ENCODE results near the gene ZNF24.

ZNF24 gene

GRCh38 chr18:35324926-35325655 lies 19.1 kb downstream of the ZNF24 start:
- Histone ChIP-seq H3K9me2 (ENCODE audit: low read depth, low read length) (no peaks in the 10 kb centered on the region), H3K4me1 (ENCODE audit: insufficient read depth, low read length, severe bottlenecking) (no peaks in the 10 kb centered on the region), H3K9me3 (ENCODE audit: low read length) (no peaks in the 10 kb centered on the region), H4K20me1 (ENCODE audit: insufficient read depth, low read length) (no peaks in the 10 kb centered on the region), H3K27me3 (ENCODE audit: insufficient read depth, low read length) (no peaks in the 10 kb centered on the region), H3K36me3 (ENCODE audit: insufficient read depth, low read length) (no peaks in the 10 kb centered on the region), H2AFZ (ENCODE audit: low read length) (no peak overlapping the region), H3K79me2 (ENCODE audit: insufficient read depth, low read length) (no peaks in the 10 kb centered on the region), H3F3A (ENCODE audit: insufficient read depth, low read length) (no peaks in the 10 kb centered on the region), H3K9ac (ENCODE audit: low read length) (no peak overlapping the region), H3K4me3 (ENCODE audit: low read depth, low read length, poor library complexity, severe bottlenecking) (no peak overlapping the region), H3K4me2 (ENCODE audit: low read length) (no peak overlapping the region), H3K27ac (ENCODE audit: low read depth, low read length, poor library complexity, severe bottlenecking) (no peak overlapping the region)
- TF ChIP-seq EZH2 (IDR thresholded peaks at IDR 0.05; ENCODE audit: borderline replicate concordance, low read length) (no peak), CTCF (IDR thresholded peaks at IDR 0.05; ENCODE audit: low read length) (no peak)

GRCh38 chr18:35322486-35323458 lies 21.4 kb downstream of the ZNF24 start:
- Histone ChIP-seq H3K79me2 (ENCODE audit: insufficient read depth, low read length) (no peaks in the 10 kb centered on the region), H3K4me3 (ENCODE audit: low read depth, low read length, poor library complexity, severe bottlenecking) (no peak overlapping the region), H4K20me1 (ENCODE audit: insufficient read depth, low read length) (no peaks in the 10 kb centered on the region), H3K9ac (ENCODE audit: low read length) (no peak overlapping the region), H3K9me3 (ENCODE audit: low read length) (no peaks in the 10 kb centered on the region), H3K27ac (ENCODE audit: low read depth, low read length, poor library complexity, severe bottlenecking) (no peak overlapping the region), H3F3A (ENCODE audit: insufficient read depth, low read length) (no peaks in the 10 kb centered on the region), H3K4me1 (ENCODE audit: insufficient read depth, low read length, severe bottlenecking) (no peaks in the 10 kb centered on the region), H2AFZ (ENCODE audit: low read length) (no peak overlapping the region), H3K27me3 (ENCODE audit: insufficient read depth, low read length) (no peaks in the 10 kb centered on the region), H3K4me2 (ENCODE audit: low read length) (no peak overlapping the region), H3K36me3 (ENCODE audit: insufficient read depth, low read length) (no peaks in the 10 kb centered on the region), H3K9me2 (ENCODE audit: low read depth, low read length) (no peaks in the 10 kb centered on the region)
- TF ChIP-seq CTCF (IDR thresholded peaks at IDR 0.05; ENCODE audit: low read length) (no peak), EZH2 (IDR thresholded peaks at IDR 0.05; ENCODE audit: borderline replicate concordance, low read length) (no peak)

- Histone ChIP-seq H3K79me2 (ENCODE audit: insufficient read depth, low read length) (no peaks in the 10 kb centered on the region), H3K4me2 (ENCODE audit: low read length) (no peak overlapping the region), H3K27ac (ENCODE audit: low read depth, low read length, poor library complexity, severe bottlenecking) (no peak overlapping the region), H3K36me3 (ENCODE audit: insufficient read depth, low read length) (peaks cover 13% of the 10 kb centered on the region), H3K4me1 (ENCODE audit: insufficient read depth, low read length, severe bottlenecking) (no peaks in the 10 kb centered on the region), H3K4me3 (ENCODE audit: low read depth, low read length, poor library complexity, severe bottlenecking) (no peak overlapping the region), H3K9me2 (ENCODE audit: low read depth, low read length) (no peaks in the 10 kb centered on the region), H3K9ac (ENCODE audit: low read length) (no peak overlapping the region), H3K9me3 (ENCODE audit: low read length) (peaks cover 52% of the 10 kb centered on the region), H4K20me1 (ENCODE audit: insufficient read depth, low read length) (no peaks in the 10 kb centered on the region), H3K27me3 (ENCODE audit: insufficient read depth, low read length) (no peaks in the 10 kb centered on the region), H3F3A (ENCODE audit: insufficient read depth, low read length) (no peaks in the 10 kb centered on the region), H2AFZ (ENCODE audit: low read length) (no peak overlapping the region)
- TF ChIP-seq EZH2 (IDR thresholded peaks at IDR 0.05; ENCODE audit: borderline replicate concordance, low read length) (no peak), CTCF (IDR thresholded peaks at IDR 0.05; ENCODE audit: low read length) (no peak)
Measured at GRCh38 chr18:35311496-35311895, 32.7 kb downstream of the ZNF24 start.

Measured in OCI-LY1 (cell line).